Right lobe of liver (tissue), 4 donors: ENCODE measurements around the gene C6orf62.

Source experiments
- CTCF ChIP-seq, 4 donors: fragments of 200-600 bp in 3 of 4; fragments of 450-650 bp in 1 of 4; IDR thresholded peaks; one replicate each; pipeline versions ENCODE4 v1.5.1 to v1.8.0; 2016 to 2022; ENCODE audit warnings: antibody characterized with exemption in 4 of 4, mild to moderate bottlenecking in 2 of 4
- POLR2A ChIP-seq: fragments of 450-650 bp; IDR thresholded peaks from one replicate; pipeline ENCODE4 v1.6.1; 2017; ENCODE audit warnings: antibody characterized with exemption, mild to moderate bottlenecking
- donor health status: DM: no; HTN: no; CAD: no.
- donor health status: DM: no; HTN: no; CAD: no.
- donor health status: DM: no; HTN: yes; CAD: no.

GRCh38 chr6:24683297-24684296 is 35.4 kb downstream of the C6orf62 start:
- TF ChIP-seq POLR2A: no peak
- TF ChIP-seq CTCF (IDR thresholded peaks at IDR 0.05): no peak
